NCI-H510A (cell line): Measurements from ENCODE around the gene EXOSC10.
A peak's percentile ranks its signal among the peaks of the same experiment; 100 is the strongest.

Experiments
- DNase-seq: peaks from one replicate; lab custom pipeline; 2025; lab: John Stamatoyannopoulos, UW

Gene EXOSC10

DNA sequence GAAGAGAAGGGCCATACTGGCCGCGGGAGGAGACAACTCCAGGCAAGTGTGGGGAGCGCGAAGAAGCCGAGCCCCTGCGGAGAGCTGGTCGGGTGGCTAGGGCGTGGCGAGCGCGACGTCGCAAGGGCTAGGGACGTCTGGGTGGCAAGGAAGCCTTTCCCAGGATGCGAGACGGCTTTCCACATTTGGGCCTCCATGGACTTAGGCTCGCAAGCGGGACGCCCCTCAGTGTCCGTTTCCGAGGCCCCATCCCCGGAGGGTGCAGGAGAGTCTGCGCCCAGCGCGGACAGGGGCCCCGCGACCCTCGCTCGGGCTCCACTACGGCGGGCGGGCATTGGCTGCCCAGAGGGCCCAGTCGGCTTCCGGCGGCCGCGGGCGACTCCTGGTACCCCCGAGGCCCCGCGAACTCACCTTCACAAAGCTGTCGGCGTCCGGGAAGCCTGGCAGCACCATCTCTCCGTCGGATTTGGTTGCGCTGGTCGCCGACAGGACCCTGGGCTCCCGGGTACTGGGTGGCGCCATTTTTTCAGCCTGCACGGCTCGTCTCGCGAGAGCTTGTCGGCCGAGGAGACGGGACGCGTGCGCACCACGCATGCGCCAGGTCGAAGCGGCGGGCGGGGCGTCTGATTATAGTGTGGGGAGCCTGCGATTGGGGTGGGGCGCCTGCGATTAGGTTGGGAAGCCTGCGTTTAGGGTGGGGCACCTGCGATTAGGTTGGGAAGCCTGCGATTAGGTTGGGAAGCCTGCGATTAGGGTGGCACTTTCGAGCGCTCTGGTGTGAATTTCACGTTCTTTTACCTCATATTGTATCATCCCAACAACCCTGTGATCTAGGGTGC, at the start of gene EXOSC10:
EXOSC10 (minus strand) TSS at position 560 of the 839 bp plus-strand sequence; CDS start at position 522, 38 bp downstream.
- peak; percentile 97 for DNase-seq

GRCh38 chr1:11147197-11147770, 47.6 kb upstream of the EXOSC10 start:
- no peak for DNase-seq

- DNase-seq, result no peak
Observed at GRCh38 chr1:11145741-11146140, 46.1 kb upstream of the EXOSC10 start.

GRCh38 chr1:11144570-11145256, 45.0 kb upstream of the EXOSC10 start:
- no peak for DNase-seq

DNA sequence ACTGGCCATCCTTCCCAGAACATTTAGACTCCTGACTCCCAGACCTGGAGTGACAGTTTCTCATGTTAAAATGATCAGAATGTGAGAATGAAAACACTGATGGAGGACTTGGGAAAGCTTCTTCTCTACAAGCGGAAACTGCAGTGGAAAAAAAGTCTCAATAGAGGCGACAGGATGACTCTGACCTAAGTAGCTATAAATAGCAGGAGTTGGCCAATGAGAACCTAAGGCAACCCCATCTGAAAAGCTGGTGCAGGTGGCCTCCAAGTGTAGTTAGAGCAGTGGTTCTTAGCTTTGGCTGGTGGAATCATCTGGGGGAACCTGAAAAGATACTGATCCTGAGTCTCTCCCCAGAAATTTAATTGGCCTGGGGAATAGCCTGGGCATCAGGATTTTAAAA, 44.2 kb upstream of the EXOSC10 start:
- DNase-seq, result no peak

GRCh38 chr1:11143401-11143800, 43.7 kb upstream of the EXOSC10 start:
- DNase-seq, result no peak

GRCh38 chr1:11142618-11143391, 43.1 kb upstream of the EXOSC10 start:
- DNase-seq, result no peak

- no peak for DNase-seq
Observed at GRCh38 chr1:11138952-11139351, 39.3 kb upstream of the EXOSC10 start.

- DNase-seq, result no peak
Observed at GRCh38 chr1:11138029-11138428, 38.4 kb upstream of the EXOSC10 start.

DNA sequence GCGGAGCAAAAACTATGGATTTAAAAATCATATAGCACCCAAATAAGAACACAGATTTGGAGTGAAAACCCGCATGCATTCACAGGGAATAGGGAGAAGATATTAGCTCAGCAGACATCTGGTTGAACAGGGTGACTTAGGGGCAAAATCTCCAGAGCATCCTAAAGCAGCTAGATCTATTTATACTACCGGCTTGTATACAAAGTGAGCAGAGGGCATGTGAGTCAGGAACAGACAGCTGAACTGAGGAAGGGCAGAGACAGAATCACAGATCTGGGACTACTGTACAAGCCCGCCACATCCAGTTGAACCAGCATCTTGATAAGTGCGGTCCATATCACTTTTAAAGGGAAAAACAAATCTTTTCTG, 35.2 kb upstream of the EXOSC10 start:
- no peak for DNase-seq

DNA sequence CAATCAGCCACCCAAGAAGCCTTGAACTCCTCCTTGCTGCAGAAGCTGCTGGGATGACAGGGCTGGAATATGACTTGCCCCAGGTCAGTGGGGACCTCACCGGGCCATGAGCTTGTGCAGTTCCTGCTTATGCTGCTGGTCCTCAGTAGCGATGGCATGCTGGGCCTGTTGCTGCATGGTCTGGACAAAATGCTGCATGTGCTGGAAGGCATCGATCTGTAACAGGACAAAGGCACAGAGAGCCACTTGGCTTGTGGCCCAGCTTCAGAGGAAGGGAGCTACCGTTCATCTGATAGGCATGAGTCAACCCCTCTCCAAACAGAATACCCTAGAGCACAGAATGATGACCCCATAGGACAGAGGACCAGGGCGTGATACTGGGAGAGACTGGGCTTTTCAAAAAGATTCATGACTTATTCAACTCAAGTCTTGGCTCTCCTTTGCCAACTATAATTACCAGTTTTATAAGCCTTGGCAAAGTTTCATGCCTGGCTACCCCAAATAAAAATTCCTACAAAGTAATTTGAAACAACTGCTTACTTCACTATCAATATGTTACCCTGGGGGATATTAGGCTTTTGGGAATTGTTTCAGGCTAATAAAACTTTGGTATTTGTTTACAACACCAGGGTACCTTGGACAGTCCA, 34.7 kb upstream of the EXOSC10 start:
- DNase-seq, result no peak

DNA sequence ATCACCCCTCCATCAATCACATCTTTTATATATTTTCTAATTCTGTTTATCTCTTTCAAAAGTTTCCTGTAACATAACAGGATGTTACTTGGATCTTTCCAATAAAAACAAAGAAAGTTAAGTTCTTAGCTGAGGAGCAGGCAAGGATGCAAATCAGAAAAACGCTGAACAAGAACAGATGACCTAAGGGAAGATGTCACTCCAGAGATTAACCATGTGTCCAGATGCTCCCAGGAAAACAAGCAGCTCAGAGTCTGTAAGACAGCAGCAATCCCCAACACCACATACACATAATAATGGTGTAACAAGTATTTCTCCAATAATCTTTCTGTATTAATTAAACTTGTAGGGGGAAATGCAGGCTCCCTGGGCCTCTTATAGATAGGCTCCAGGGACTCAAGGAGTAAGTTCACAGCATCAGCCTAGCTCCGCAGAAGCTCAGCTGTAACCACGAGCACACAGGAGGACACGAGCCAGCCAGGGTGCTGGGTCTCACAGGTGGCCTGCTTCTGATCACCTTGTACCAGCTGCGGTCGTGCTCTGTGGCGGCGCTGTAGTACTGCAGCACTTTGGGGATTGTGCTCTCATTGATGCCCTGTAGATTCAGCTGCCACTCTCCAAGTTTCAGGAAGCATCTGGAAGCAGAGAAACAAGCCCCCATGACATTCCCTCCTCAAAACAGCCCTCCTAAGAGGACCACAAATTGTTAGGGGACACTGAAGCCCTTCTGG, 33.1 kb upstream of the EXOSC10 start:
- DNase-seq, result peak; percentile 93

GRCh38 chr1:11131816-11132215, 32.1 kb upstream of the EXOSC10 start:
- no peak for DNase-seq

DNA sequence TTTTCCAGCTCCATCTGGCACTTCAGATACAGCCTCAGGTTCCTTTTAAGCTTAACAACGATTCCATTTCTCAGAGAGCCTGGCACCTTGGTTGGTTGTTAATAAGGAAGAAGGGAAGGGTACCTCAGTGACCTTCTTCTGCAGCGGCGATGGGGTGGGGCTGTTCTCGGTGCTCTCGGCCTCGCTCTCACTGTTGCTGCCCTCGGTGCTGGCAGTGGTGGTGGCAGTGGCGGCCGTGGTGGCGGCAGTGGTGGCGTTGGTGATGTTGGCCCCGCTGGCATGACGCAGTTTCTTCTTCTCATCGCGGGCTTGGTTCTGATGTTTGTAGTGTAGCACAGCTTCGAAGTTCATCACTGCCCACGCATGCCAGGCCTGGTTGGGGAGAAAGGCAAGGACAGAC, 30.7 kb upstream of the EXOSC10 start:
- no peak for DNase-seq

GRCh38 chr1:11129649-11130390, 30.2 kb upstream of the EXOSC10 start:
- DNase-seq, result peak; percentile 43

DNA sequence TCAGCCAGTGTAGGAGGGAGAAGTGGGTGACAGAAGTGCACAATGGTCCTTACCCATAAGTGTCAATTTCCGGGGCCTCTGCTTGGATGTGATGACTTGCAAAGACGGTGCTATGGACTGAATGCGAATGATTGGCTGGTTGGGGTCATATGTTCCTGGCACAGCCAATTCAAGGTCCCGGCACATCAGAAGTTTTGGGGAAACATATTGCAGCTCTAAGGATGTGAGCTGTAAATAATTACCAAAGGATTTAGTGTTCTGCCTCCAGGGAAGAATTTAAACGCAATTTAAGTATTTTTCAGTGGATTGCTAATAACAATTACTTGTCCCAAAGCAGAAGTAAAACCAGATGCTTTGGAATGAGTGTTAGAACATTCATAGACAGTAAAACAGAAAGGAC, 26.9 kb upstream of the EXOSC10 start:
- peak; percentile 48 for DNase-seq

- DNase-seq, result no peak
Observed at GRCh38 chr1:11125931-11126330, 26.3 kb upstream of the EXOSC10 start.

- no peak for DNase-seq
Observed at GRCh38 chr1:11124965-11125364, 25.3 kb upstream of the EXOSC10 start.

GRCh38 chr1:11116318-11116717, 16.6 kb upstream of the EXOSC10 start:
- no peak for DNase-seq

DNA sequence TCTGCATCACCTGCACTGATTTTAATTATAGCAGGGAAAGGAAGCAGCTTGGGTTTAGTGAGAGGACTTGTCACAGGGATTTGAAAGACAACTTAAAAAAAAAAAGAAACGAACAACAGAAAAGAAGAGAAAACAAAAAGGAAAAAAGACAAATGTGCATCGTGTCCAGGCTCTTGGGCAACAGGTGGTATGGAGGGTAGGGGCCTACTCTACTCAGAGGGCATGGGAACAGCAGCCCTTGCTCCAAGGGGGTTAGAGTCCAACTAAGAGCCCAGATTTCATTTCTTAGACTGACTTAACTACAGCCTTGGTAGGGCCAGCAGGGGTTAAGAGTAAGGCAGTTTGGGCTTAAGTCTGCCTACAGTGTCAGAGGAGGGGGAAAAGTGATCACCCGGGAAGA, 15.3 kb upstream of the EXOSC10 start:
- no peak for DNase-seq
